ENCODE results near the gene LYPD3.

Gene LYPD3

GRCh38 chr19:43429395-43429794, 36.0 kb downstream of the LYPD3 start:
- no peak for DNase-seq

GRCh38 chr19:43425567-43426392, 39.6 kb downstream of the LYPD3 start:
- peak; percentile 47 for DNase-seq

- no peak for DNase-seq
These were observed 41.6 kb downstream of the LYPD3 start for GRCh38 chr19:43423779-43424178.

- no peak for DNase-seq
These were observed 42.7 kb downstream of the LYPD3 start for GRCh38 chr19:43422689-43423066.

- no peak for DNase-seq
These were observed 43.3 kb downstream of the LYPD3 start for GRCh38 chr19:43422000-43422688.

- DNase-seq: no peak
These were observed 44.5 kb downstream of the LYPD3 start for GRCh38 chr19:43420954-43421353.

- DNase-seq: no peak
These were observed 48.3 kb downstream of the LYPD3 start for GRCh38 chr19:43416951-43417623.

- no peak for DNase-seq
These were observed 50.9 kb downstream of the LYPD3 start, which contains the start of gene TEX101 for GRCh38 chr19:43414554-43414953. TEX101 (plus strand) TSS chr19:43414890; CDS start chr19:43415920, 1,030 bp downstream.

GRCh38 chr19:43412441-43412840, 53.0 kb downstream of the LYPD3 start:
- DNase-seq: no peak
